ENCODE measurements around the gene HTATIP2. TPM values are rescaled to one million over a fixed set of nuclear protein-coding genes. Genes with fewer than 3 reads are reported as not detected.

The HTATIP2 gene
- total RNA-seq, 2 experiments from 2014 or later, result 13.9 TPM; not detected in 1

DNA sequence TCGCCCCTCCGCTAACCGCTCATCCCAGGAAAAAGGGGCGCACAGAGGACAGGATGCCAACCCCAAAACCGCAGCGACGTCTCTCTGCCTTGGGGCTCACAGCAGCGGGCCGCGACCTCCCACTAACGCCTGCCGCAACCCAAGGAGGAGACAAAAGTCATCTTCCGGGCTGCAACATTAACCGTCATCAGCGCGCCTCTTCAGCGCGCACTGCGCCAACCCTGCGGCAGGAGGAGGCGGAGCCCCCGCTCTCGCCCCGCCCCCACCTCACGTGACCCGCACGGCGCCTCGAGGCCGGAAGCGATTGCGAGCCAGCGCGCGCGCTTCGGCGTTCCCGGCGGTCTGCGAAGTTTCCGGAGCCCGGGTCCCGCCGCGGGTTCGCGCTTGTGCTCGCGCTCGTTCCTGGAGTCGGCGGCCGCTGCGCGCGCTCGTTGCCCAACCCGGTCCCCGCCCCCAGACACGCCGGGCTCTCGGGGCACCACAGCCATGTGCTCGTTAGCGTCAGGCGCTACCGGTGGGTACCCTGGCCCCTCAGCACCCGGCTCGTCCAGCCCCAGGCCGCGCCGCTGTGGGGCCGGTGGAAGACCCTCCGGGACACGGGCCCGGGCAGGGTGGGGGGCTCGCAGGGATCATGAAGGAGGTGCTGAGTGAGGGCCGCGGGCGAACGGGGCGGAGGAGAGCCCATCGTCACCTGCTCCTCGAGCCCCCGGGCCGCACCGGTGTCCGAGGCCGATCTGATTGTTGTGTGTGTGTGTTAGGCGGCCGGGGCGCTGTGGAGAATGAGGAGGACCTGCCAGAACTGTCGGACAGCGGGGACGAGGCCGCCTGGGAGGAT is 24.0 kb downstream of the HTATIP2 start, which contains the start of gene PRMT3:
Gene PRMT3, plus strand, starts transcription at position 456 of the 835 bp plus-strand sequence. Its CDS starts 31 bp downstream, at position 487.
- no TSS peak for BruUV-seq (replicated peaks)
- intact Hi-C loops (cut with micrococcal nuclease; ENCODE audit: unreplicated experiment), result loop anchor here (2.0 kb wide), 1 partner anchor 223 kb away; no protein-coding TSS in a partner anchor
- ChIA-PET POLR2A (interaction anchor here (1.3 kb wide), 1 partner anchor 24 kb away, joined by 4 read pairs; no protein-coding TSS in a partner anchor), CTCF (ENCODE audit: unreplicated experiment) (no interaction called here)
- Histone ChIP-seq H2AFZ (ENCODE audit: low read length) (peak within 1 kb of the TSS; percentile 56), H3K4me3 (ENCODE audit: low read depth, low read length, poor library complexity, severe bottlenecking) (peak within 1 kb of the TSS; percentile 83), H3K4me2 (ENCODE audit: low read length) (peak within 1 kb of the TSS; percentile 80), H3K4me1 (ENCODE audit: insufficient read depth, low read length, poor library complexity, severe bottlenecking) (peaks cover 17% of the 10 kb centered on the region), H3K36me3 (ENCODE audit: insufficient read depth, low read length) (peaks cover 30% of the 10 kb centered on the region), H3K9me2 (ENCODE audit: insufficient read depth, low read length) (no peaks in the 10 kb centered on the region), H3K27ac (ENCODE audit: low read depth, low read length, poor library complexity, severe bottlenecking) (peak within 1 kb of the TSS; percentile 75), H3K9me3 (ENCODE audit: low read length) (no peaks in the 10 kb centered on the region), H3K79me2 (ENCODE audit: insufficient read depth, low read depth, low read length) (peaks cover 41% of the 10 kb centered on the region), H4K20me1 (ENCODE audit: insufficient read depth, low read length) (no peaks in the 10 kb centered on the region)
- TF ChIP-seq, protein P1, sequence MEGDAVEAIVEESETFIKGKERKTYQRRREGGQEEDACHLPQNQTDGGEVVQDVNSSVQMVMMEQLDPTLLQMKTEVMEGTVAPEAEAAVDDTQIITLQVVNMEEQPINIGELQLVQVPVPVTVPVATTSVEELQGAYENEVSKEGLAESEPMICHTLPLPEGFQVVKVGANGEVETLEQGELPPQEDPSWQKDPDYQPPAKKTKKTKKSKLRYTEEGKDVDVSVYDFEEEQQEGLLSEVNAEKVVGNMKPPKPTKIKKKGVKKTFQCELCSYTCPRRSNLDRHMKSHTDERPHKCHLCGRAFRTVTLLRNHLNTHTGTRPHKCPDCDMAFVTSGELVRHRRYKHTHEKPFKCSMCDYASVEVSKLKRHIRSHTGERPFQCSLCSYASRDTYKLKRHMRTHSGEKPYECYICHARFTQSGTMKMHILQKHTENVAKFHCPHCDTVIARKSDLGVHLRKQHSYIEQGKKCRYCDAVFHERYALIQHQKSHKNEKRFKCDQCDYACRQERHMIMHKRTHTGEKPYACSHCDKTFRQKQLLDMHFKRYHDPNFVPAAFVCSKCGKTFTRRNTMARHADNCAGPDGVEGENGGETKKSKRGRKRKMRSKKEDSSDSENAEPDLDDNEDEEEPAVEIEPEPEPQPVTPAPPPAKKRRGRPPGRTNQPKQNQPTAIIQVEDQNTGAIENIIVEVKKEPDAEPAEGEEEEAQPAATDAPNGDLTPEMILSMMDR (conservative IDR thresholded peaks at IDR 0.05; ENCODE audit: low read length), result no peak; the same call in 1 of the 2 replicates
- TF ChIP-seq EZH2phosphoT487 (IDR thresholded peaks at IDR 0.05; ENCODE audit: borderline replicate concordance, low read depth, low read length), result no peak
- DNase-seq (ENCODE audit: low spot score), result peak; percentile 96

DNA sequence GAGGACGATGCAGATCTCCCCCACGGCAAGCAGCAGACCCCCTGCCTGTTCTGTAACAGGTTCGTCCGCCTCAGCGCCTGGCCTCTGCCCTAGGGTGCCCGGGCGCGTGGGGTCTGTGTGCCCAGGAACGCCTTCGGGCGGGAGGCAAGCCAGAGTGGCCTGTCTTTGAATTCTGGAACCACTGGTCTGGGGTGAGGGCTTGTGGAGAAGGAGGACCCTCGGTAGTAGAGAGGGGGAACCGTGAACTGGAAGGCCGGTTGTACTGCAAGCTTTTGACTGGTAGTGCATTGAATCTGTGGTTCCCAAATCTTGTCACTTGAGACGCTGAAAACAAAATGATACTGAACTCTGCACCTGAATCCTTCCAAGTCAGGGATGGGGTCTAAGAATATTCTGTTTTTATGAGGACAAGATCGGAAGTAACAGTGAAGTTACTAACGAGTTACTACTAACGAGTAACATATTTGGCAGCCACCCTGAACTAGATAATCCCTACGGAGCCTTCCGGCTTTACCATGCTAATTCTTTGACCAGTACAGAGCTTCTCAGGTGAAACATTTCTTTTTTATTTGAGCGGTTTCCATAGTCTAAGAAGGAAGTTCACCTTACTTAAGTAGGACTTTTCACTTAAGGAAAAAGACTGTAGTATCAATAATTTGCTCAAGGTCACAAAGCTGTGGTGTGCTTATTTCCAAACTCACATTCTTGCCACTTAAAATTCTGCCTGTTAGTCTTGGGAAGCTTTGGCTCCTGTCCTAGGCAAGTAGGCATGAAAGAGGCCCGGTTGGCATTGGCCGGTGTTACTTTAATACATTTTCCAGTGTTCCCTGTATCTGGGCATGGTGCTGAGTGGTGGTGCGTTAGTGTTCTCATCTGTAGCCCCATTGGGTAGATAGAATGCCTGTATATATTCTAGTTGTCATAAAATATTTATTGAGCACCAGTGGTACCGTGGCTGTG is 24.9 kb downstream of the HTATIP2 start:
- BruUV-seq (replicated peaks), result no TSS peak
- Histone ChIP-seq H3K36me3 (ENCODE audit: insufficient read depth, low read length) (peaks cover 39% of the 10 kb centered on the region), H3K9me2 (ENCODE audit: insufficient read depth, low read length) (no peaks in the 10 kb centered on the region), H4K20me1 (ENCODE audit: insufficient read depth, low read length) (no peaks in the 10 kb centered on the region), H3K4me2 (ENCODE audit: low read length) (peak overlapping the region; percentile 80), H3K4me3 (ENCODE audit: low read depth, low read length, poor library complexity, severe bottlenecking) (peak overlapping the region; percentile 83), H3K79me2 (ENCODE audit: insufficient read depth, low read depth, low read length) (peaks cover 42% of the 10 kb centered on the region), H2AFZ (ENCODE audit: low read length) (peak overlapping the region; percentile 56; the same call in 1 of the 2 replicates), H3K4me1 (ENCODE audit: insufficient read depth, low read length, poor library complexity, severe bottlenecking) (peaks cover 17% of the 10 kb centered on the region), H3K27ac (ENCODE audit: low read depth, low read length, poor library complexity, severe bottlenecking) (peak overlapping the region; percentile 75), H3K9me3 (ENCODE audit: low read length) (no peaks in the 10 kb centered on the region)
- TF ChIP-seq EZH2phosphoT487 (IDR thresholded peaks at IDR 0.05; ENCODE audit: borderline replicate concordance, low read depth, low read length), result no peak
- TF ChIP-seq, protein P1 (conservative IDR thresholded peaks at IDR 0.05; ENCODE audit: low read length), result no peak
- CTCF ChIA-PET (ENCODE audit: unreplicated experiment), result interaction anchor here (1.2 kb wide), 1 partner anchor 15 kb away, joined by 3 read pairs; no protein-coding TSS in a partner anchor
- DNase-seq (ENCODE audit: low spot score), result peak; percentile 48
- POLR2A ChIA-PET, result interaction anchor here (0.6 to 1.3 kb wide), 5 partner anchors 8 to 97 kb away, joined by 3 to 5 read pairs (median 4); no protein-coding TSS in a partner anchor
- intact Hi-C loops (cut with micrococcal nuclease; ENCODE audit: unreplicated experiment), result no loop called here
